Measurements from ENCODE around the gene TRAPPC1.

- TF ChIP-seq CTCF (IDR thresholded peaks at IDR 0.05) (no peak), POLR2A (IDR thresholded peaks at IDR 0.05) (no peak)
Measured at GRCh38 chr17:7909089-7909488, 22.7 kb downstream of the TRAPPC1 start.
